ENCODE measurements around the gene MPC1.

GRCh38 chr6:166418691-166419143 lies 36.0 kb upstream of the MPC1 start:
- TF ChIP-seq, protein P1, sequence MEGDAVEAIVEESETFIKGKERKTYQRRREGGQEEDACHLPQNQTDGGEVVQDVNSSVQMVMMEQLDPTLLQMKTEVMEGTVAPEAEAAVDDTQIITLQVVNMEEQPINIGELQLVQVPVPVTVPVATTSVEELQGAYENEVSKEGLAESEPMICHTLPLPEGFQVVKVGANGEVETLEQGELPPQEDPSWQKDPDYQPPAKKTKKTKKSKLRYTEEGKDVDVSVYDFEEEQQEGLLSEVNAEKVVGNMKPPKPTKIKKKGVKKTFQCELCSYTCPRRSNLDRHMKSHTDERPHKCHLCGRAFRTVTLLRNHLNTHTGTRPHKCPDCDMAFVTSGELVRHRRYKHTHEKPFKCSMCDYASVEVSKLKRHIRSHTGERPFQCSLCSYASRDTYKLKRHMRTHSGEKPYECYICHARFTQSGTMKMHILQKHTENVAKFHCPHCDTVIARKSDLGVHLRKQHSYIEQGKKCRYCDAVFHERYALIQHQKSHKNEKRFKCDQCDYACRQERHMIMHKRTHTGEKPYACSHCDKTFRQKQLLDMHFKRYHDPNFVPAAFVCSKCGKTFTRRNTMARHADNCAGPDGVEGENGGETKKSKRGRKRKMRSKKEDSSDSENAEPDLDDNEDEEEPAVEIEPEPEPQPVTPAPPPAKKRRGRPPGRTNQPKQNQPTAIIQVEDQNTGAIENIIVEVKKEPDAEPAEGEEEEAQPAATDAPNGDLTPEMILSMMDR (IDR thresholded peaks at IDR 0.05): no peak
- TF ChIP-seq POLR2A (IDR thresholded peaks at IDR 0.05) (no peak), POLR2AphosphoS5 (IDR thresholded peaks at IDR 0.05) (no peak)

Data from breast epithelium (tissue), 3 donors.